H1 (cell line): ENCODE data around the gene CCDC93. TPM values are rescaled to one million over a fixed set of nuclear protein-coding genes. Genes with fewer than 3 reads are reported as not detected.

Experiments
- CTCF ChIA-PET: fragments of 300-600 bp; sonication (Branson Sonifier 250); formaldehyde crosslinking; loops from one replicate; lab custom pipeline; 2021; ENCODE audit not compliant: partially characterized antibody; lab: Charles Lee
- POLR2A ChIA-PET: fragments of 300-600 bp; sonication (Branson Sonifier 250); formaldehyde crosslinking; loops from one replicate; lab custom pipeline; 2021; ENCODE audit warnings: inconsistent platforms; ENCODE audit not compliant: partially characterized antibody; lab: Charles Lee
- DNase-seq, 2 experiments: peaks; one replicate each; pipeline versions ENCODE4 v3.0.0 to v3.0.0-alpha.2; 2010 to 2022; ENCODE audit warnings: low spot score in 2 of 2, low read depth in 1 of 2, mixed read lengths in 1 of 2
- FAIRE-seq: peaks from 2 replicates; lab custom pipeline; 2011; peaks lifted over from hg19 to GRCh38; lab: Jason Lieb, UNC
- H2AFZ ChIP-seq: 2 replicates; pipeline ENCODE4 v1.8.1; 2012; ENCODE audit warnings: low read length, inconsistent platforms
- H2AK5ac ChIP-seq: 2 replicates; pipeline ENCODE4 v1.6.1; 2013; ENCODE audit warnings: low read depth, low read length
- H2BK120ac ChIP-seq: replicated peaks from 2 replicates; pipeline ENCODE3; 2013; ENCODE audit warnings: low read depth, low read length, inconsistent platforms
- H2BK12ac ChIP-seq: 2 replicates; pipeline ENCODE4 v1.6.1; 2013; ENCODE audit warnings: low read depth, low read length
- H2BK15ac ChIP-seq: 2 replicates; pipeline ENCODE4 v1.6.1; 2013; ENCODE audit warnings: low read length
- H2BK20ac ChIP-seq: 2 replicates; pipeline ENCODE4 v1.6.1; 2013; ENCODE audit warnings: low read length
- H2BK5ac ChIP-seq: 2 replicates; pipeline ENCODE4 v1.6.1; 2013; ENCODE audit warnings: low read depth, low read length
- H3K14ac ChIP-seq: 2 replicates; pipeline ENCODE4 v1.6.1; 2013; ENCODE audit warnings: inconsistent platforms; ENCODE audit not compliant: insufficient read length
- H3K18ac ChIP-seq: 2 replicates; pipeline ENCODE4 v1.6.1; 2013; ENCODE audit warnings: low read length; ENCODE audit errors: extremely low read depth
- H3K23ac ChIP-seq: 2 replicates; pipeline ENCODE4 v1.6.1; 2013; ENCODE audit warnings: inconsistent platforms; ENCODE audit not compliant: insufficient read length
- H3K23me2 ChIP-seq: 2 replicates; pipeline ENCODE4 v1.6.1; 2013; ENCODE audit warnings: low read depth, low read length
- H3K27ac ChIP-seq: 2 replicates; pipeline ENCODE4 v1.6.1; 2011; ENCODE audit warnings: low read depth, low read length, inconsistent platforms
- H3K27me3 ChIP-seq, 4 experiments: replicated peaks in 1 of 4; 1 replicate in 1 of 4; 2 replicates in 3 of 4; pipeline versions ENCODE4 v1.6.1 to v1.8.1; 2011 to 2013; ENCODE audit warnings: low read length in 3 of 4, mild to moderate bottlenecking in 3 of 4, inconsistent platforms in 2 of 4, mixed read lengths in 2 of 4, moderate library complexity in 1 of 4; ENCODE audit not compliant: control insufficient read depth in 3 of 4, insufficient read depth in 3 of 4; ENCODE audit errors: extremely low read depth in 1 of 4
- H3K36me3 ChIP-seq, 4 experiments: 2 replicates each; pipeline versions ENCODE4 v1.6.1 to v1.8.1; 2011 to 2013; ENCODE audit warnings: mild to moderate bottlenecking in 4 of 4, low read length in 3 of 4, moderate library complexity in 2 of 4, control low read depth in 1 of 4, inconsistent platforms in 1 of 4; ENCODE audit not compliant: insufficient read depth in 4 of 4, control insufficient read depth in 2 of 4
- H3K4ac ChIP-seq: replicated peaks from 2 replicates; pipeline ENCODE3; 2013; ENCODE audit warnings: low read length, low read depth, mixed read lengths, inconsistent platforms; ENCODE audit not compliant: insufficient read length
- H3K4me1 ChIP-seq, 4 experiments: replicated peaks in 1 of 4; 1 replicate in 1 of 4; 2 replicates in 3 of 4; pipeline versions ENCODE4 v1.6.1 to v1.8.1; 2011 to 2013; ENCODE audit warnings: low read length in 3 of 4, inconsistent platforms in 2 of 4, mixed read lengths in 1 of 4; ENCODE audit not compliant: insufficient read depth in 4 of 4, control insufficient read depth in 3 of 4
- H3K4me2 ChIP-seq, 2 experiments: 2 replicates each; pipeline versions ENCODE4 v1.6.1 to v1.8.1; 2011 to 2013; ENCODE audit warnings: low read depth in 2 of 2, low read length in 2 of 2, control low read depth in 1 of 2, inconsistent platforms in 1 of 2, mild to moderate bottlenecking in 1 of 2; ENCODE audit not compliant: insufficient read depth in 1 of 2
- H3K4me3 ChIP-seq, 4 experiments: fragments of 200-600, 300-600 bp in 1 of 4; sonication (generic), shearing (Covaris generic), sonication (Bioruptor Twin) in 1 of 4; 2 replicates each; pipeline versions ENCODE4 v1.5.1 to v1.8.1; 2011 to 2016; ENCODE audit warnings: low read length in 4 of 4, low read depth in 3 of 4, control low read depth in 2 of 4, inconsistent platforms in 2 of 4, mild to moderate bottlenecking in 2 of 4, mixed read lengths in 1 of 4, moderate library complexity in 1 of 4; ENCODE audit not compliant: insufficient read depth in 2 of 4; ENCODE audit errors: extremely low read depth in 1 of 4
- H3K56ac ChIP-seq: replicated peaks from 2 replicates; pipeline ENCODE3; 2013; ENCODE audit warnings: low read depth, mild to moderate bottlenecking, mixed read lengths, low read length, inconsistent platforms; ENCODE audit not compliant: insufficient read length
- H3K79me1 ChIP-seq: 2 replicates; pipeline ENCODE4 v1.6.1; 2013; ENCODE audit warnings: low read depth, low read length, control low read depth
- H3K79me2 ChIP-seq, 2 experiments: 2 replicates each; pipeline versions ENCODE4 v1.6.1 to v1.8.1; 2012 to 2013; ENCODE audit warnings: low read length in 2 of 2, mild to moderate bottlenecking in 2 of 2, inconsistent platforms in 1 of 2; ENCODE audit not compliant: insufficient read depth in 2 of 2, control insufficient read depth in 1 of 2
- H3K9ac ChIP-seq, 4 experiments: replicated peaks in 1 of 4; 1 replicate in 1 of 4; 2 replicates in 3 of 4; pipeline versions ENCODE4 v1.6.1 to v1.8.1; 2011 to 2013; ENCODE audit warnings: low read depth in 3 of 4, low read length in 3 of 4, control low read depth in 2 of 4, mild to moderate bottlenecking in 2 of 4, moderate library complexity in 2 of 4, inconsistent platforms in 1 of 4; ENCODE audit errors: extremely low read depth in 1 of 4
- H3K9me3 ChIP-seq, 2 experiments: 2 replicates each; pipeline versions ENCODE4 v1.6.1 to v1.8.1; 2012 to 2013; ENCODE audit warnings: mild to moderate bottlenecking in 2 of 2, moderate library complexity in 2 of 2, control low read depth in 1 of 2, inconsistent platforms in 1 of 2, low read depth in 1 of 2, low read length in 1 of 2, mixed read lengths in 1 of 2; ENCODE audit not compliant: insufficient read depth in 2 of 2
- H4K20me1 ChIP-seq, 2 experiments: replicated peaks in 1 of 2; 2 replicates each; pipeline versions ENCODE3 to v1.8.1; 2011 to 2013; ENCODE audit warnings: inconsistent platforms in 2 of 2, low read length in 2 of 2, mild to moderate bottlenecking in 1 of 2; ENCODE audit not compliant: insufficient read depth in 2 of 2, control insufficient read depth in 1 of 2
- H4K5ac ChIP-seq: 2 replicates; pipeline ENCODE4 v1.6.1; 2013; ENCODE audit warnings: low read length, low read depth, mixed read lengths, inconsistent platforms; ENCODE audit not compliant: insufficient read length
- H4K8ac ChIP-seq: 2 replicates; pipeline ENCODE4 v1.8.0; 2013; ENCODE audit warnings: mild to moderate bottlenecking, moderate library complexity, low read length, inconsistent platforms; ENCODE audit not compliant: insufficient read depth; ENCODE audit errors: extremely low read depth
- H4K91ac ChIP-seq: replicated peaks from 2 replicates; pipeline ENCODE3; 2013; ENCODE audit warnings: low read length, mixed read lengths, inconsistent platforms; ENCODE audit not compliant: insufficient read length
- GTF2F1 ChIP-seq: IDR thresholded peaks from 2 replicates; pipeline ENCODE4 v1.6.1; 2012; ENCODE audit warnings: low read depth, low read length, improper control_type of control experiment, borderline replicate concordance
- POU5F1 ChIP-seq: IDR thresholded peaks from 2 replicates; pipeline ENCODE4 v1.6.1; 2011; ENCODE audit warnings: low read depth, mild to moderate bottlenecking, low read length, moderate library complexity
- RBBP5 ChIP-seq: IDR thresholded peaks from 2 replicates; pipeline ENCODE4 v1.7.1; 2012; ENCODE audit warnings: low read depth, mild to moderate bottlenecking, inconsistent platforms, low read length, moderate library complexity, borderline replicate concordance
- SP1 ChIP-seq: IDR thresholded peaks from 2 replicates; pipeline ENCODE4 v1.6.1; 2011; ENCODE audit warnings: low read depth, low read length
- WGBS, 2 experiments: shearing (Covaris generic) in 1 of 2; methylation state at CpG; one replicate each; pipeline versions ENCODE4 v1.1.6 to v1.1.7; 2013 to 2015; ENCODE audit warnings: low lambda C conversion rate in 2 of 2, mixed read lengths in 2 of 2, inconsistent platforms in 1 of 2, low coverage in 1 of 2, missing lambda C conversion rate in 1 of 2; ENCODE audit not compliant: insufficient replicate concordance in 2 of 2, insufficient coverage in 1 of 2, insufficient read length in 1 of 2; ENCODE audit errors: extremely low coverage in 1 of 2, missing lambda C conversion rate in 1 of 2; 5-methylcytosine and 5-hydroxymethylcytosine counted together
- polyA plus RNA-seq, 7 experiments: library from polyadenylated mRNA; depleted of rRNA in 3 of 7; stranded (reverse) in 5 of 7; unstranded in 2 of 7; fragments of >200 nt in 5 of 7; fragments of 200-250 nt in 2 of 7; gene quantifications; 1 replicate in 5 of 7; 2 replicates in 1 of 7; 4 replicates in 1 of 7; pipeline versions ENCODE4 v1.2.1 to v1.2.3, GENCODE V29; 2011 to 2013; ENCODE audit warnings: missing spikeins in 2 of 7, mixed read lengths in 2 of 7
- total RNA-seq: library from RNA; stranded (reverse); fragmentation: NEBNext Ultra II Directional; extraction: Animal tissue kit (Norgen Biotek cat#: 25700); gene quantifications from 2 replicates; pipeline ENCODE4 v1.2.1, GENCODE V29; 2021

CCDC93 gene
- total and polyA plus RNA-seq, 2 of the 8 experiments (the other 6 are each of a cell fraction or from before 2014, with no cell fraction given), result 5.5 to 18.0 TPM

GRCh38 chr2:117976581-117976980 lies 37.3 kb downstream of the CCDC93 start:
- no peak overlapping the region for H2BK20ac ChIP-seq
- POLR2A ChIA-PET, result interaction anchor here (0.6 kb wide), 2 partner anchors 28 to 275 kb away, joined by 3 read pairs; no protein-coding TSS in a partner anchor
- no peaks in the 10 kb centered on the region for H3K79me2 ChIP-seq
- H2BK5ac ChIP-seq, result no peak overlapping the region
- H3K4me2 ChIP-seq, result no peak overlapping the region
- CTCF ChIA-PET, result interaction anchor here (1.0 to 2.0 kb wide), 2 partner anchors 14 to 26 kb away, joined by 3 to 11 read pairs; no protein-coding TSS in a partner anchor
- no peak overlapping the region for H3K23ac ChIP-seq
- no peaks in the 10 kb centered on the region for H3K23me2 ChIP-seq
- WGBS, 2 experiments, result 78% methylated on average over 2 of the region's 3 CpGs; no CpG with 5 or more reads in 1 of the 2 experiments
- H3K14ac ChIP-seq, result no peak overlapping the region
- no peaks in the 10 kb centered on the region for H4K20me1 ChIP-seq
- H3K27ac ChIP-seq, result no peak overlapping the region
- no peak overlapping the region for H2AK5ac ChIP-seq
- H3K79me1 ChIP-seq, result no peaks in the 10 kb centered on the region
- no peak overlapping the region for H4K8ac ChIP-seq
- H3K18ac ChIP-seq, result no peak overlapping the region
- no peak overlapping the region for H2AFZ ChIP-seq
- no peak overlapping the region for H2BK120ac ChIP-seq
- H3K56ac ChIP-seq, result no peak overlapping the region
- no peaks in the 10 kb centered on the region; a peak in 1 of 7 replicates for H3K4me1 ChIP-seq
- H3K9me3 ChIP-seq, result no peaks in the 10 kb centered on the region
- DNase-seq, result no peak
- no peaks in the 10 kb centered on the region for H3K27me3 ChIP-seq
- no peak overlapping the region for H3K9ac ChIP-seq
- no peak for TF ChIP-seq SP1
- TF ChIP-seq RBBP5, result no peak
- no peak for TF ChIP-seq POU5F1
- TF ChIP-seq GTF2F1, result no peak
- no peak overlapping the region for H4K91ac ChIP-seq
- no peak for FAIRE-seq
- H4K5ac ChIP-seq, result no peak overlapping the region
- H3K4ac ChIP-seq, result no peak overlapping the region
- peaks cover 0 to 17% (median 5%) of the 10 kb centered on the region in 4 experiments; a peak in 4 of 8 replicates for H3K36me3 ChIP-seq
- H3K4me3 ChIP-seq, result no peak overlapping the region
- no peak overlapping the region for H2BK12ac ChIP-seq
- H2BK15ac ChIP-seq, result no peak overlapping the region
